ENCODE data around the gene SCD5.

GRCh38 chr4:82753725-82754410 is 44.7 kb downstream of the SCD5 start:
- TF ChIP-seq CTCF (IDR thresholded peaks at IDR 0.05; ENCODE audit: insufficient read depth, low read length) (no peak), REST (IDR thresholded peaks at IDR 0.05; ENCODE audit: insufficient replicate concordance, low read depth) (no peak), SPI1 (IDR thresholded peaks at IDR 0.05; ENCODE audit: borderline replicate concordance, low read depth) (no peak), POLR2AphosphoS5 (IDR thresholded peaks at IDR 0.05; ENCODE audit: low read depth) (no peak), GABPA (IDR thresholded peaks at IDR 0.05; ENCODE audit: low read depth) (no peak)

All from HL-60 (cell line).